GM18868 (cell line): ENCODE measurements around the gene TPCN1.

ENCODE experiments used
- ATAC-seq: cut with Tn5 transposase; IDR thresholded peaks from one replicate; pipeline ENCODE4 v1.9.1; 2021; ENCODE audit warnings: mild to moderate bottlenecking, moderate library complexity; ENCODE audit not compliant: unreplicated experiment

TPCN1 gene

DNA sequence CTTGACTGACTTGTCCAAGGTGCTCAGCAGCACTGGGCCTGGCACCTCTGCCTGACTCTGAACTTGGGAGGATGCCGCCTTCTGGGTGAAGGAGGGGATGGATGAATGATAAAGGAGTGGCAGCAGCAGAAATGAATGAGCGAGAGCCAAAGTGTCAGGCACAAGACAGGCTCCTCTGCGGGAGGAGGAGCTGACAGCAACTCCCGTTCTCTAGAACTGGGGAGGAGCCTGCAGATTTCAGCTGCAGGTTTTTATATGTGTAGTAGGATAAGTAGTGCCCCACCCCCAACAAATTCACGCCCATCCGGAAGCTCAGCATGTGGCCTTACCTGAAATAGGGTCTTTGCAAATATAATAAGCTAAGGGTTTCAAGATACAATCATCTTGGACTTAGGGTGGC, 80.5 kb downstream of the TPCN1 start:
- ATAC-seq, result no peak

- ATAC-seq, result no peak
Measured at GRCh38 chr12:113302466-113302865, 81.2 kb downstream of the TPCN1 start.

DNA sequence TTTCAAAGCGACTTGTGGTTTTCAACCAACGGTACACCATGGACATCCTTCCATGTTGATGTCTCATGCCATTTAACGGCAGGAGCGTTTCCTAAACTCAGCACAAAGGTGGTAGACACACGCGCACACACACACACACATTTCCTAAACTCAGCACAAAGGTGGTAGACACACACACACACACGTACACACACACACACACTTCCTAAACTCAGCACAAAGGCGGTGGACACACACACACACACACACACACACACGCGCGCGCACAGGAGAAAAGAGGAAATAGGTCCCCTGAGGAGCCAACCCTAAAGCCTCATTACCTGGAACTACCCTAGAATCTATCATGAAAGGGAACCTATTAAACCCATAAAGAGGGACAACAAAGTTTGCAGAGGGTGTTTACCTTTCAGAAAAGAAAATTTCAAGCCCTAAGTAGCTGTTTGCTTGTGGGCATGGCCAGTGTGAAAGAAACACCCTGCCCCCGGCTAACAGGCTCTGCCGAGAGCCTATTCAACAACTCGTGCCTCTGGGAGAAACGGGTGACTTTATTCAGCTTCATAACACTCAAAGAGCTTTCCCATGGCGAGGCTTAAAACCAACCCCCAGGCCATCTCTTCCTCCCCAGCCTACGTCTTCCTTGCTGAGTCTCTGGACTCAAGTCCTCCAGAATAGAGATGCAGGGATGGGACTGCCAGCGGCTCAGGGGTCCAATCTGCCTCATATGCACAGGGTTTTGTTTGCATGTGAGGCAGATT, 81.8 kb downstream of the TPCN1 start:
- ATAC-seq, result no peak

GRCh38 chr12:113305281-113305856, 84.1 kb downstream of the TPCN1 start:
- ATAC-seq, result no peak

GRCh38 chr12:113306382-113306781, 85.1 kb downstream of the TPCN1 start:
- ATAC-seq, result no peak

DNA sequence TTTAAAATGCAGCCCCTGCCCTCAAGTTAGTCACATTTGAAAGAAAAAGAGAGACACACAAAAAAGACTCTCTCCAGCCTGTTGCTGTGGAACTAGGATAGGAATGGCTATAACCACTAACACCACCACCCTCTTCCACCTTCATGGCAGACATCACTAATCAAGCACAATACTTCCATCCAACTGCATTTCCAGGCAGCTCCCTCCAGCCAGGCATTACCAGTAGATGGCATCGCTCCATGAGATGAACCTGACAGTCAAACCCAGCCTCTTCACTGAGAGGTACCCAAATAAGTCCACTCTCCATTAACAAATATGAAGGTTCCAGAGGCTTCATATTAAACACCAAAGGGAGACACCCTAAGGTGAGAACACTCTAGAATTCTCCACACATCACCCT, 89.2 kb downstream of the TPCN1 start:
- ATAC-seq, result no peak

GRCh38 chr12:113314121-113314529, 92.9 kb downstream of the TPCN1 start:
- no peak for ATAC-seq

DNA sequence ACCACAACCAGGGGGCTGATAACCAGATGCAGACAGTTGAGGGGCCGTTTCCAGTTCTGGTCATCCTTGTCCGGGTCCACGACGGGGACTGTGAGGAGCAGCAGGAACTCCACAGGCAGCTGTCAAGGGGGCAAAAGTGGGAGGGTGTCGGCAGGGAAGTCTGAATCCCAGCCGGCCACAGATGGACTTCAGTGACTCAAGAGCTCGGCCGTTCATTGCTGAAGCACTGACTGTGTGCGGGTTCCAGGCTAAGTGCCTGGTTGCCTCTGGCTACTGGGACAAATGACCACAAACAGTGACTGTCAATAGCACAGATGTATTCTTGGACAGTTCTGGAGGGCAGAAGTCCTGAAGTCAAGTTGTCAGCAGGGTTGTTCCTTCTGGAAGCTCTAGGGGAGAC, 94.1 kb downstream of the TPCN1 start:
- no peak for ATAC-seq

GRCh38 chr12:113316155-113316554, 94.9 kb downstream of the TPCN1 start:
- no peak for ATAC-seq

DNA sequence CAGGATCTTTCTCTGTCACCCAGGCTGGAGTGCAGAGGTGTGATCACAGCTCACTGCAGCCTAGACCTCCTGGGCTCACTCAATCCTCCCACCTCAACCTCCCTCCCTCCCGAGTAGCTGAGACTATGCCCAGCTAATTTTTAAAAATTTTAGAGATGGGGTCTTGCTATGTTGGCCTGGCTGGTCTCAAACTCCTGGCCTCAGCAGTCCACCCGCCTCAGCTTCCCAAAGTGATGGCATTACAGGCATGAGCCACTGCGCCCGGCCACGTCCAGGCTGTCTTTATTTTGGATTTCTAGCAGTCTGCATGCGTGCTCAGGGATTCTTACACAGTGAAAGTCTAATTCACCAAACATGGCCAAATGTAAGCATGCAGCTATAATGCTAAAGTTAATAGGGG, 95.9 kb downstream of the TPCN1 start:
- no peak for ATAC-seq

GRCh38 chr12:113318046-113318656, 96.9 kb downstream of the TPCN1 start:
- ATAC-seq, result no peak

DNA sequence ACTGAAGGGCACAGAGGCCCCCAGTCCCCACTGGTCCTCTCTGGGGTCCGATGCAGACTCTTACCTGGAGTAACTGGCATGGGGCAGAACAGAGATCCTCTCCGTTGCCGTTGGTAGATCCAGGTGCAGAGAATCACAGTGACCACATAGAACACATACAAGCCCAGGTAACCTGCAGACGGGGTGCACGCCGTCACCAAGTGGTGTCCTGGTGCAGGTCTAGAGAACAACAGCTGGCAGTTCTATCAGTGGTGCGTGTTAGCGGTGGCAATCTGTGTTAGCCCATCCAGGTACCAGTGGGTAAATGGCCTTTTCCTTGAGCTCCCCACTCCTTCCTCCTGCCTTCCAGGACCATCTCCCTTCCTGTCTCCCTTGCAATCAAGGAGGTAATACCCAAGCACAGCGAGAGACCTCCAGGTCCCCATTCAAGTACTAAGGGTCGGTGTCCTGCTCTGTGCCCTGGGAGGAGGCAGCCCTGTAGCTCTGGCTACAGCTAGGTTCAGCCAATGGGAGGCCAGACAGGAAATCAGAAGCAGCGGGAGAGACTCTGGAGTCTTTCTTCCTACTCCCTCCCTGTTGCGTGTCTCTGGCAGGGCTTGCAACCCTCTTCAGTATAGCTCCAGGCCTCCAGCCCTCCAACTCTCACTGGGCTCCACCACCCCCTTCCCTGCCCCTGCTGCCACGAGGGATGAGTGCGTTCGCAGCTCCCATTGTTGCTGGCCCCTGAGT, 97.8 kb downstream of the TPCN1 start:
- ATAC-seq, result no peak

- no peak for ATAC-seq
Measured at GRCh38 chr12:113320401-113320800, 99.1 kb downstream of the TPCN1 start.

GRCh38 chr12:113322343-113322742, 101.1 kb downstream of the TPCN1 start:
- no peak for ATAC-seq

- ATAC-seq, result no peak
Measured at GRCh38 chr12:113325916-113326315, 104.7 kb downstream of the TPCN1 start.

DNA sequence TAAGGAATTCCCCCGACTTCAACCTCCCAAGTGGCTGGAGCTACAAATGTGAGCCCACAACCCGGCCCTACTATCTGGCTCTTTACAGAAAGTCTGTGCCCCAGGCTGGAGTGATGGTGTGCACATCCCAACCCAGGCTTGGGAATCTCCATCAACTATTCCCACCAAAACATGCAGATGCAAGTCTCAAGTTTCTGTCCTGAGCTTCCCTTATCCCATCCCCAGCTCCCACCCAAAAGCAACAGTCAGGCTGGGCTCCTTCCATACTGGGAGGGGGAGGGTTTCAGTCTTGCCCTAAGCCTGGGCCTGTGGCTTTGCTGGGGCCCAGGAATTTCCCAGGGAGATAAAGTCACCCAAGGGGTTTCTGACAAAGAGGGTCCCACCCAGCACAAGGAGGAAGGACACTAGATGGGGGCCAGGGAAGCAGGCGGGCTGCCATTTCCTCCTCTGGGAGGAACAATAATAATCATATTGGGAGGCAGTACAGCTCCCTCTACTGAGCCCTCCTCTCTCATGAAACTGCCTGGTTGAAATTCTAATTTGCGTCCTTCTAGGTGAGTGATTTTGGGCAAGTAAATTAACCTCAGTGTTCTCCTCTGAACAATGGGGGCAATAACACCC, 105.6 kb downstream of the TPCN1 start:
- no peak for ATAC-seq

DNA sequence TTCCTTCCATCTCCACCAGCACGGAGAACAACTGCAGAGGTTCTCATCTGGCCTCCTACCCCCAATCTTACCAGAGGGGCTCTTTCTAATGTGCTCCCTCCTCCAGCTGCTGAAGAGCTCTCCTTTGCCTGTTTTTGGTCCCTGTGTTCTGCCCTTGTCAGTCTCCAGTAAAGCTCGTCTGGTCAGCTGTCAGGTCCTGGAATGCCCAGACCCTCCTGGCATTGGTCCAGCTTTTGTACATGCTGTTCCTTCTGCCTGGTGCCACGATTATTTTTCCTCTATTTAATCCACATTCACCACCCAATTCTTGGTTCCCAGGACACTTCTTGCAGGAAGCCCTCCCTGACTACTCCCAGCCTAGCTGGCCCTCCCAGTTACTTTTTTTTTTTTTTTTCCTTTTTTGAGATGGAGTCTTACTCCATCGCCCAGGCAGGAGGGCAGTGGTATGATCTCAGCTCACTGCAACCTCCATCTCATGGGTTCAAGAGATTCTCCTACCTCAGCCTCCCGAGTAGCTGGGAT, 107.2 kb downstream of the TPCN1 start:
- no peak for ATAC-seq

DNA sequence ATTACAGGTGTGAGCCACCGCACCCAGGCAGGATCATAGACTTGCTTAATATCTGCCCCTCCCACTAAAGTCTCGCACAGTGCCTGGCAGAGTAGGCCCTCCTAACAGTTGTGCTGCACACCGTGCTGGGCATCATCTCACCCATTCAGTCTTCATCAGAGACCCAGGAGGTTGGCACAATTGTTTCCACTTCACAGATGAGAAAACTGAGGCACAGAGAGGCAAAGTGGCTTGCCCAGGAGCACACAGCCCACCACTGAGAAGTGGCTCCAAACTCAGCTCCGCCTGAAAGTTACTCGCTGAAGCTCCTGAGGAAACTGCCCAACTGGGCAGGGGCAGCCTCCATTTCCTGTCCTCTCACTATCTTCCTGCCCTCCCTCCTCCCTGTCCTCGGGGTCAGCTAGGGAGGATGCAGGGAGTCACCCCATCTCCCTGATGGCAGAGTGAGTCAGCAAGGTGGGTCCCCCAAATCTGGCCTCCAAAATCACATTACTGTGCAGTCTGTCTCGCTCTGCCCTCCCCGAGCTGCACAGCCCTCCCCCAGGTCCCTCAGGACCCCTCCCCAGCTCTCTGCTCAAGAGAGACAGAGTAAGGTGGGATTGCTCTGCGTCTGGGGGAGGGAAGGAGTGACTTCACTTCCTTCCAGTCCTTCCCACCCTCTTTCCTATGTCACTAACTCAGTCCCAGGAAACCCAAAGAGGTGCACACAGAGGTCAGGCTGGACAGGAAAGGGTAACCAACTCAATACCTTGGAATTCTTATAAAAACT, 107.9 kb downstream of the TPCN1 start:
- no peak for ATAC-seq

GRCh38 chr12:113329791-113330417, 108.6 kb downstream of the TPCN1 start:
- ATAC-seq, result no peak

DNA sequence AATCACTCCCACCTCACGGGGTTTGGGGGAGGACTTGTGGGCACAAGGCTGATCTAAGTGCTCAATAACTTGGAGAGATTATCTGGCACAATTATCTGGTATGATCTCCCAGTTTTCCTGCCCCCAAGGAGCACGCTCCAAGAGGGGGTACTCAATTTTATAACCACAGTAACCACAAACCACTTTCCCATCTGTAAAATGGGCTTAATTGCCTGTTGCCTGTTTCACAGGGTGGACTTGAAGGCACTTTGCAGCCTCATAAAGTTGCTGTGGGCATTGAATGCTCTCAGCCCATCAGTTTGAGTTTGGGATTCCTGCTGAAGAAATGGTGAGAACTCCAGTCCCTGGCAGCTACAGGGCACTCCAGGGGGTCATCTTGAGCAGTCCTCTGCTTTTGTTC, 109.2 kb downstream of the TPCN1 start:
- ATAC-seq, result no peak
